Transverse colon (tissue), 4 donors: ENCODE measurements around the gene MANEAL. TPM values are rescaled to one million over a fixed set of nuclear protein-coding genes. Genes with fewer than 3 reads are reported as not detected.
A peak's percentile ranks its signal among the peaks of the same experiment; 100 is the strongest.

Source experiments
- DNase-seq: peaks from one replicate; pipeline ENCODE4 v3.0.0-alpha.2; 2019
- H3K27ac ChIP-seq, 4 donors: fragments of 200-600 bp; sonication (generic); 2 replicates each; pipeline ENCODE4 v1.5.1; 2016 to 2018; ENCODE audit warnings: inconsistent platforms in 4 of 4
- H3K27me3 ChIP-seq: fragments of 200-600 bp; sonication (generic); 2 replicates; pipeline ENCODE4 v1.5.1; 2017; ENCODE audit warnings: inconsistent platforms
- H3K36me3 ChIP-seq, 4 donors: fragments of 200-600 bp; sonication (generic); 2 replicates each; pipeline ENCODE4 v1.5.1; 2017 to 2019; ENCODE audit warnings: inconsistent platforms in 4 of 4
- H3K4me1 ChIP-seq, 4 donors: fragments of 200-600 bp; sonication (generic); 2 replicates each; pipeline ENCODE4 v1.5.1; 2017 to 2020; ENCODE audit warnings: inconsistent platforms in 4 of 4
- H3K4me3 ChIP-seq, 4 donors: fragments of 200-600 bp; sonication (generic); 1 replicate in 1 of 4; 2 replicates in 3 of 4; pipeline versions ENCODE4 v1.5.1 to v1.6.1; 2017 to 2019; ENCODE audit warnings: inconsistent platforms in 4 of 4
- H3K9me3 ChIP-seq, 2 donors: fragments of 200-600 bp; sonication (generic); 2 replicates each; pipeline ENCODE4 v1.5.1; 2017 to 2019; ENCODE audit warnings: inconsistent platforms in 2 of 2
- EP300 ChIP-seq: sonication (generic); formaldehyde crosslinking; IDR thresholded peaks from one replicate; pipeline ENCODE4 v1.6.1; 2017; ENCODE audit warnings: antibody characterized with exemption, low read depth
- POLR2A ChIP-seq: fragments of 450-650 bp; IDR thresholded peaks from one replicate; pipeline ENCODE4 v1.6.1; 2016; ENCODE audit warnings: antibody characterized with exemption, mild to moderate bottlenecking, moderate library complexity
- POLR2AphosphoS5 ChIP-seq, 3 donors: sonication (generic); formaldehyde crosslinking; IDR thresholded peaks; one replicate each; pipeline ENCODE4 v1.6.1; 2016; ENCODE audit warnings: antibody characterized with exemption in 3 of 3
- WGBS, 2 donors: methylation state at CpG; one replicate each; pipeline ENCODE4 v1.1.5; 2018; ENCODE audit warnings: low coverage in 1 of 2; 5-methylcytosine and 5-hydroxymethylcytosine counted together
- in situ Hi-C, 4 donors: fragments of 200-750 bp; cut with MboI; loops; one replicate each; pipeline versions ENCODE4 v1.15.0 to v1.15.1; 2017; ENCODE audit warnings: low sequenced_read_pairs in 3 of 4, low pct_ligation_motif_present in 1 of 4, low pct_unique_long_range_greater_than_20kb in 1 of 4
- intact Hi-C: fragments of 100-400 bp; cut with DNase I; formaldehyde crosslinking; loops from one replicate; pipeline ENCODE4 v1.15.1; 2023; ENCODE audit warnings: low total_unique reads
- total RNA-seq, 4 donors: library from RNA; depleted of rRNA; stranded (reverse); fragments of >200 nt; gene quantifications; one replicate each; pipeline ENCODE4 v1.1.0, GENCODE V29; 2016
- TF ChIP-seq, protein P1 (sequence below), 5 experiments: fragments of 200-600 bp in 3 of 5; fragments of 450-650 bp in 2 of 5; sonication (generic) in 3 of 5; IDR thresholded peaks; 1 replicate in 2 of 5; 2 replicates in 3 of 5; pipeline ENCODE4 v1.5.1; 2016 to 2017; ENCODE audit warnings: antibody characterized with exemption in 5 of 5, inconsistent platforms in 3 of 5, mild to moderate bottlenecking in 2 of 5, moderate library complexity in 1 of 5

The MANEAL gene
- total RNA-seq, 4 donors from 2014 or later: 1.1 to 9.6 (median 5.7) TPM

DNA sequence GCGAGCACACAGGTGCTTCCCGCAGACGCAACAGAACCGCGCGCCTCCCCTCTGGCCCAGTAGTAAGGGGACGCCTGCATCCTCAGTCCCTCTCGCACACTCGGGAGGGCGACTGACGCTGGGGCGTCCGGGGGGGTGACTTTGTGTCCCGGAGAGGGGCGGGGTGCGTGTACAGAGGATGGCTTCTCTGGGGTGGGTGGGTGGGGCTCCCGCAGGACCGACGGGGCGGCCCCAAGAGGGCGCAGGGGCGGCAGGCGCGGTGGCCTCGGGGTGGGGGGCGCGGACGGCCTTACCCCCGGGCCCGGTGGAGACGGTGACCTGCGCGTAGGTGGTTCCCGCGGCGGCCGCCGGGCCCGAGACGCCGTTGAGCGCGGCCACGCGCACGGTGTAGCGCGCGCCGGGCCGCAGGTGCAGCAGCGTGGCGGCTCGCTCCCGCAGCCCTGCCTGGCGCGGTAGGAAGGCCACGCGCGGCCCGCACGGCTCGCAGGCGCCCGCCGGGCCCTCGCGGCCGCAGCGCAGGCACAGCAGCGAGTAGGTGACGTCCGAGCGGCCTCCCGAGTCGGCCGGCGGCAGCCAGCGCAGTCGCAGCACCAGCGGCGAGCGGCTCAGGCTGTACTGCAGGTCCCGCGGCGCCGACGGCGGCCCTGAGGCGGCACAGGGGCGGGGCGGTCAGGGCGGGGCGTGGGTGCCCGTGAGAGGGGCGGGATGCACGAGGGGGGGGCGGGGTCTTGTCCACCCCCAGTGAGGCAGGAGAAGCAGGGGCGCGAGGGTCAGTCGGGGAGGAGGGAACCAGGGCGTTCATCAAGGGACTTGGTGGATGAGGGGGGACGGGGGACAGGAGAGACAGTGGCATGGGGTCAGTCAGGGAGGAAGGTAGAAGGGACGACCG lies 40.8 kb upstream of the MANEAL start:
- no peaks in the 10 kb centered on the region for H3K9me3 ChIP-seq
- peak overlapping the region; percentile 16 to 58 (median 52) for H3K4me3 ChIP-seq
- H3K27ac ChIP-seq: peak overlapping the region in 3 of 4 donors; percentile 34 to 62 (median 41)
- intact Hi-C loops (no loop called here), in situ Hi-C loops (no loop called here)
- peaks cover 85% of the 10 kb centered on the region for H3K27me3 ChIP-seq
- H3K4me1 ChIP-seq: peaks cover 0 to 21% (median 8%) of the 10 kb centered on the region in 4 donors
- no peaks in the 10 kb centered on the region for H3K36me3 ChIP-seq
- peak; percentile 54 for DNase-seq
- peak in 2 of 3 donors; percentile 29 to 37 for TF ChIP-seq POLR2AphosphoS5 (IDR thresholded peaks at IDR 0.05)
- TF ChIP-seq, protein P1, sequence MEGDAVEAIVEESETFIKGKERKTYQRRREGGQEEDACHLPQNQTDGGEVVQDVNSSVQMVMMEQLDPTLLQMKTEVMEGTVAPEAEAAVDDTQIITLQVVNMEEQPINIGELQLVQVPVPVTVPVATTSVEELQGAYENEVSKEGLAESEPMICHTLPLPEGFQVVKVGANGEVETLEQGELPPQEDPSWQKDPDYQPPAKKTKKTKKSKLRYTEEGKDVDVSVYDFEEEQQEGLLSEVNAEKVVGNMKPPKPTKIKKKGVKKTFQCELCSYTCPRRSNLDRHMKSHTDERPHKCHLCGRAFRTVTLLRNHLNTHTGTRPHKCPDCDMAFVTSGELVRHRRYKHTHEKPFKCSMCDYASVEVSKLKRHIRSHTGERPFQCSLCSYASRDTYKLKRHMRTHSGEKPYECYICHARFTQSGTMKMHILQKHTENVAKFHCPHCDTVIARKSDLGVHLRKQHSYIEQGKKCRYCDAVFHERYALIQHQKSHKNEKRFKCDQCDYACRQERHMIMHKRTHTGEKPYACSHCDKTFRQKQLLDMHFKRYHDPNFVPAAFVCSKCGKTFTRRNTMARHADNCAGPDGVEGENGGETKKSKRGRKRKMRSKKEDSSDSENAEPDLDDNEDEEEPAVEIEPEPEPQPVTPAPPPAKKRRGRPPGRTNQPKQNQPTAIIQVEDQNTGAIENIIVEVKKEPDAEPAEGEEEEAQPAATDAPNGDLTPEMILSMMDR (IDR thresholded peaks at IDR 0.05): no peak
- 0 to 1% methylated on average over 9 to 69 of the region's 105 CpGs for WGBS, 2 donors

DNA sequence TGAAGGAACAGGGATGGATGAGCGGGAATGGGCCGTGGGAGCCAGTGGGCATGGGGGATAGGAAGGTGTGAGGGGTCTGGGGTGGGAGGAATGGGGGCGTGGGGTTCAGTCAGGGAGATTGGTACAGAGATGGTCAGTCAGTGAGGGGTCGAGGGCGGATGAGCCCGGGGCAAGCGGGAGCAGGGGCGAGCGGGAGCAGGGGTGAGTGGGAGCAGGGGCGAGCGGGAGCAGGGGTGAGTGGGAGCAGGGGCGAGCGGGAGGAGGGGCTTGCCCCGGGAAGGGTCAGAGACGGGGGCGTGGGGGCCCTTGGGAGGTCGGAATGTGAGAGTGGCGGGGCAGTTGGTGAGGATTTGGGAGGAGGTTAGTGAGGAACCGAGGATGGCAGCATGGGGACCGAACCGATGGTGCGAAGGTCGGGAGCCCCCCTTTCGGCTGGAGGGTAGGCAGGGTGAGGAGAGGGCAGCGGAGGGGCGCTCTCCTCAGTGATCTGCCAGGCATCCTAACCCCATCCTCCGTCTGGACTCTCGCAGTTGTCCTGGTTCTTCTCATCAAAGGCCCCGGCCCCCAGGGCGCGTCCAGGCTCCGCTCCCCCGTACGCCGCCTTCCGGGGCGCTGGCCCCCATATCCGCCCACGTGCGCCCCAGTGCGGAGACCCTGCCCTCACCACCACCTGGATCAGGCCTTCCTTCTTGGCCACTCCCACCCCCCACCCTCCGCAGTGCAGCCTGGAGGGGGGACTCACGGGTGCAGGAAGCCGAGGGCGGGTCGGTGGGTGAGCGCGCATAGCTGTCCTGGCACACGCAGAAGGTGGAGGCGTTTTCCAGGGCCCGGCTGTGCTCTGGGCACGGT lies 40.0 kb upstream of the MANEAL start:
- TF ChIP-seq, protein P1 (IDR thresholded peaks at IDR 0.05): no peak
- TF ChIP-seq EP300: no peak
- TF ChIP-seq POLR2AphosphoS5 (IDR thresholded peaks at IDR 0.05): no peak
- TF ChIP-seq POLR2A: no peak
- no peaks in the 10 kb centered on the region for H3K9me3 ChIP-seq
- peaks cover 0 to 21% (median 8%) of the 10 kb centered on the region in 4 donors for H3K4me1 ChIP-seq
- H3K36me3 ChIP-seq: no peaks in the 10 kb centered on the region
- peaks cover 94% of the 10 kb centered on the region for H3K27me3 ChIP-seq
- no peak for DNase-seq
- WGBS, 2 donors: 0 to 17% methylated on average over 4 to 50 of the region's 52 CpGs
- intact Hi-C loops: no loop called here
- in situ Hi-C loops: no loop called here
- peak overlapping the region in 2 of 4 donors; percentile 52 to 58 for H3K4me3 ChIP-seq
- H3K27ac ChIP-seq: no peak overlapping the region

DNA sequence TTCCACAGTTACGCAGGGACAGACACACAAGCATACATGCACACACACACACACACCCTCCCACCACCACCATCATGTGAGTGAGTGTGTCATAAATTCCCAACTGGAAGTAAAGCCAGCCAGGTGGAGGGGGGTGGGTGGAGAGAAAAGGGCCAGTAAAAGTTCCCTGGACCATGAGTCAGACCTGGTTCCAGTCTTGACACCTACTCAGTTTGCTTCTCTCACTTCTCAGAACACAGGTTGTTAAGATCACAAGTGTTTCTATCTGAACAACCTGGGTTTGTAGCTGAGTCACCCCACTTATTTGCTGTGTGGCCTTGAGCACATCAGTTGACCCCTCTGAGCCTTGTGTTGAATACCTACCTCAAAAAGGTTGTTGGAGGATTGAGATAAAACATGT lies 38.4 kb upstream of the MANEAL start:
- H3K4me3 ChIP-seq: no peak overlapping the region
- no peak overlapping the region for H3K27ac ChIP-seq
- no peak for TF ChIP-seq EP300
- TF ChIP-seq POLR2AphosphoS5 (IDR thresholded peaks at IDR 0.05): no peak
- TF ChIP-seq, protein P1 (IDR thresholded peaks at IDR 0.05): no peak
- TF ChIP-seq POLR2A: no peak
- H3K27me3 ChIP-seq: peaks cover 95% of the 10 kb centered on the region
- in situ Hi-C loops: no loop called here
- intact Hi-C loops: no loop called here
- 35% methylated on average over 1 of the region's 1 CpG; no CpG with 5 or more reads in 1 of the 2 donors for WGBS, 2 donors
- H3K36me3 ChIP-seq: no peaks in the 10 kb centered on the region
- no peak for DNase-seq
- H3K9me3 ChIP-seq: no peaks in the 10 kb centered on the region
- H3K4me1 ChIP-seq: peaks cover 0 to 21% (median 8%) of the 10 kb centered on the region in 4 donors

DNA sequence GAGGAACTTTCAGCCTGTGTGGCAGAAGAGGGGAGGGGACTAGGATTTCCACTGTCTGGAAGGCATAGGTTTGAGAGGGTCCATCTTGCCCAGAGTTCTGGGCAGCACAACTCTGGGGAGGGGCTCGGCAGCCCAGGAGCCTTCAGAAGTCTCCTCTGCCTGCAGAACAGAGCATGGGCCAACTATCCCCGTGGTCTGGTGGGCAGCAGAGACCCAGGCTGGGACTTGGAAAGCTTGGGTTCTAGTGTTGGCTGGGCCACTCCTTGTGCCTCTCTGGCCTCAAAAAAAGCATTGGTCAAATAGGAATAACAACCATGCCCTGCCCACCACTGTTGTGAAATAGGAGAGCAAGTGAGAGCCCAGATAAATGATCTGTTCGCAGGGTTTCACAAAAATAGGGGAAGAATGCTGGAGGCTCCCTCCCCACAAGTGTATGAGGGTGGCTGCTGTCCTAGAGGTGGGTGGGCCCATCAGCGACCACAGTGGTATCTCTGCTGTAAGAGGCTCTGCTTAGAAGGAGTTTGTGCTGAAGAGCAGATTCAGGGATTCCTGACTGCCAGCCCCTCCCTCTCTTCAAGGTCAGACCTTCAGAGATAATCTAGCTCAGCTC lies 37.6 kb upstream of the MANEAL start:
- intact Hi-C loops (no loop called here), in situ Hi-C loops (no loop called here)
- Histone ChIP-seq H3K27ac (no peak overlapping the region), H3K4me3 (no peak overlapping the region), H3K36me3 (no peaks in the 10 kb centered on the region), H3K27me3 (peaks cover 95% of the 10 kb centered on the region), H3K9me3 (no peaks in the 10 kb centered on the region), H3K4me1 (peaks cover 0 to 21% (median 8%) of the 10 kb centered on the region in 4 donors)
- TF ChIP-seq EP300 (no peak), POLR2A (no peak), POLR2AphosphoS5 (IDR thresholded peaks at IDR 0.05) (no peak)
- TF ChIP-seq, protein P1 (IDR thresholded peaks at IDR 0.05): no peak
- no peak for DNase-seq
- WGBS, 2 donors: 60 to 65% methylated on average over 1 to 4 of the region's 4 CpGs
